ENCODE data around the gene ACE.

DNA sequence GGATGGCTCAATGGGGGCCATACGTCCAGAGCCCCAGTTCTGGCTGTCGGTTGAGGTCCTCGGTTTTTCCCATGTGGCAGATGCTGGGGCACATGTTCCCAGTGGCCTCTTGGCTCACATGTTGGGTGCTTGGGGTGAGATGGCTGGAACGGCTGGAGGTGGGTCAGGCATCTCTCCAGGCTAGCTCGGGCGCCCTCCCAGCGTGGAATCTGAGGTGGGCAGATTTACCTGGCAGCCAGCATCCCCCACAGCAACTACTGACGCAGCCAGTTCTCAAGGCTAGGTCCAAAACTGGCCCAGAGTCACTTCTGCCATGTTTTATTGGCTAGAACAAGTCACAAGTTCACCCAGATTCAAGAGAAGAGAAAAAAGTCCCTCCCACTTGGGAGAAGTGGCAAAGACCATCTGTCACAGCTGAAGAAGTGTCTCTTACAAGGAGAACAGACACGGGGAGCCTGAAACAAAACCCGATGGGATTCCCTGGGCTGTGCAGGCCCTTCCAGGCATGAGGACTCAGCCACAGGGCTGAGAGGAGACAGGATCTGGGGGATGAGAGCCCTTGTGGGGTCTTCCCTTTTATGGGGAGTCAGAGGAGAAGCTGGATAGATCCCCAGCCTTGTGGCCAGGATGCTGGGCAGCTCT, 15.2 kb downstream of the ACE start:
- TF ChIP-seq, protein P1, sequence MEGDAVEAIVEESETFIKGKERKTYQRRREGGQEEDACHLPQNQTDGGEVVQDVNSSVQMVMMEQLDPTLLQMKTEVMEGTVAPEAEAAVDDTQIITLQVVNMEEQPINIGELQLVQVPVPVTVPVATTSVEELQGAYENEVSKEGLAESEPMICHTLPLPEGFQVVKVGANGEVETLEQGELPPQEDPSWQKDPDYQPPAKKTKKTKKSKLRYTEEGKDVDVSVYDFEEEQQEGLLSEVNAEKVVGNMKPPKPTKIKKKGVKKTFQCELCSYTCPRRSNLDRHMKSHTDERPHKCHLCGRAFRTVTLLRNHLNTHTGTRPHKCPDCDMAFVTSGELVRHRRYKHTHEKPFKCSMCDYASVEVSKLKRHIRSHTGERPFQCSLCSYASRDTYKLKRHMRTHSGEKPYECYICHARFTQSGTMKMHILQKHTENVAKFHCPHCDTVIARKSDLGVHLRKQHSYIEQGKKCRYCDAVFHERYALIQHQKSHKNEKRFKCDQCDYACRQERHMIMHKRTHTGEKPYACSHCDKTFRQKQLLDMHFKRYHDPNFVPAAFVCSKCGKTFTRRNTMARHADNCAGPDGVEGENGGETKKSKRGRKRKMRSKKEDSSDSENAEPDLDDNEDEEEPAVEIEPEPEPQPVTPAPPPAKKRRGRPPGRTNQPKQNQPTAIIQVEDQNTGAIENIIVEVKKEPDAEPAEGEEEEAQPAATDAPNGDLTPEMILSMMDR (IDR thresholded peaks at IDR 0.05), result no peak
- no peak for TF ChIP-seq POLR2A (IDR thresholded peaks at IDR 0.05)

All from esophagus squamous epithelium (tissue), 4 donors.